ENCODE results near the gene CCDC92B.

GRCh38 chr17:2750721-2751120 is 1.3 kb upstream of the CCDC92B start:
- TF ChIP-seq CTCF (conservative IDR thresholded peaks at IDR 0.05; ENCODE audit: low read depth, low read length): no peak
- TF ChIP-seq MXI1 (IDR thresholded peaks at IDR 0.05; ENCODE audit: borderline replicate concordance, low read depth, low read length): no peak
- no peak for TF ChIP-seq RAD21 (IDR thresholded peaks at IDR 0.05; ENCODE audit: low read length)
- no peak for TF ChIP-seq POLR2A (IDR thresholded peaks at IDR 0.05; ENCODE audit: low read depth, low read length)
- TF ChIP-seq NFE2L2 (IDR thresholded peaks at IDR 0.05; ENCODE audit: low read depth, low read length): no peak
- no peak for TF ChIP-seq MAZ (IDR thresholded peaks at IDR 0.05; ENCODE audit: borderline replicate concordance, low read depth, low read length)
- TF ChIP-seq MAFK (IDR thresholded peaks at IDR 0.05; ENCODE audit: low read depth, low read length): no peak
- TF ChIP-seq USF2 (IDR thresholded peaks at IDR 0.05; ENCODE audit: low read depth, low read length): no peak

All from IMR-90 (cell line).